Tibial nerve (tissue), 4 donors: Measurements from ENCODE around the gene APOH. TPM values are rescaled to one million over a fixed set of nuclear protein-coding genes. Genes with fewer than 3 reads are reported as not detected.

Experiments used
- DNase-seq, 2 donors: peaks; one replicate each; pipeline ENCODE4 v3.0.0-alpha.2; 2019; ENCODE audit warnings: low spot score in 2 of 2
- H3K27ac ChIP-seq, 4 donors: fragments of 200-600 bp; sonication (generic) in 3 of 4; one replicate each; pipeline ENCODE4 v1.5.1; 2017 to 2019; ENCODE audit warnings: mild to moderate bottlenecking in 1 of 4
- H3K27me3 ChIP-seq, 2 donors: fragments of 200-600 bp; sonication (generic) in 1 of 2; one replicate each; pipeline versions ENCODE4 v1.5.1 to v1.6.0; 2017 to 2019
- H3K36me3 ChIP-seq, 3 donors: fragments of 200-600 bp; sonication (generic); one replicate each; pipeline ENCODE4 v1.5.1; 2018 to 2019
- H3K4me1 ChIP-seq, 4 donors: fragments of 200-600 bp; sonication (generic) in 3 of 4; one replicate each; pipeline ENCODE4 v1.5.1; 2017 to 2019
- H3K4me3 ChIP-seq, 4 donors: fragments of 200-600 bp; sonication (generic) in 3 of 4; one replicate each; pipeline ENCODE4 v1.5.1; 2017 to 2019; ENCODE audit warnings: mild to moderate bottlenecking in 1 of 4, moderate library complexity in 1 of 4
- H3K9me3 ChIP-seq, 4 donors: fragments of 200-600 bp; sonication (generic) in 3 of 4; one replicate each; pipeline ENCODE4 v1.5.1; 2017 to 2019
- CTCF ChIP-seq, 5 experiments: fragments of 200-600 bp in 3 of 5; fragments of 450-650 bp in 2 of 5; sonication (generic) in 3 of 5; IDR thresholded peaks; one replicate each; pipeline ENCODE4 v1.5.1; 2016 to 2019; ENCODE audit warnings: antibody characterized with exemption in 5 of 5, mild to moderate bottlenecking in 3 of 5, moderate library complexity in 2 of 5
- EP300 ChIP-seq, 2 donors: sonication (generic); formaldehyde crosslinking; IDR thresholded peaks; one replicate each; pipeline ENCODE4 v1.6.1; 2017; ENCODE audit warnings: antibody characterized with exemption in 2 of 2, mild to moderate bottlenecking in 1 of 2
- POLR2A ChIP-seq, 2 donors: fragments of 450-650 bp; IDR thresholded peaks; one replicate each; pipeline ENCODE4 v1.6.1; 2017; ENCODE audit warnings: antibody characterized with exemption in 2 of 2, mild to moderate bottlenecking in 2 of 2, moderate library complexity in 2 of 2
- WGBS, 2 donors: methylation state at CpG; one replicate each; pipeline ENCODE4 v1.1.5; 2018; 5-methylcytosine and 5-hydroxymethylcytosine counted together
- total RNA-seq, 4 donors: library from RNA; depleted of rRNA; stranded (reverse); fragments of >200 nt; gene quantifications; one replicate each; pipeline ENCODE4 v1.1.0, GENCODE V29; 2016

APOH gene
- total RNA-seq, 4 donors from 2014 or later, result not detected

GRCh38 chr17:66272811-66273585, 43.8 kb upstream of the APOH start:
- TF ChIP-seq POLR2A (IDR thresholded peaks at IDR 0.05), result no peak
- no peak for TF ChIP-seq EP300 (IDR thresholded peaks at IDR 0.05)
- no peak for TF ChIP-seq CTCF (IDR thresholded peaks at IDR 0.05)
- WGBS, 2 donors, result 47 to 58% methylated on average over 5 of the region's 5 CpGs
- Histone ChIP-seq H3K36me3 (no peaks in the 10 kb centered on the region), H3K27ac (no peak overlapping the region), H3K4me3 (no peak overlapping the region), H3K27me3 (no peaks in the 10 kb centered on the region), H3K4me1 (peaks cover 0 to 3% (median 0%) of the 10 kb centered on the region in 4 donors), H3K9me3 (peaks cover 0 to 4% (median 0%) of the 10 kb centered on the region in 4 donors)
- no peak for DNase-seq

GRCh38 chr17:66271512-66271911, 42.3 kb upstream of the APOH start:
- TF ChIP-seq EP300 (IDR thresholded peaks at IDR 0.05) (no peak), CTCF (IDR thresholded peaks at IDR 0.05) (no peak), POLR2A (IDR thresholded peaks at IDR 0.05) (no peak)
- peaks cover 0 to 4% (median 0%) of the 10 kb centered on the region in 4 donors for H3K9me3 ChIP-seq
- H3K36me3 ChIP-seq, result no peaks in the 10 kb centered on the region
- peaks cover 0 to 3% (median 0%) of the 10 kb centered on the region in 4 donors for H3K4me1 ChIP-seq
- no peak for DNase-seq
- H3K27me3 ChIP-seq, result no peaks in the 10 kb centered on the region
- no peak overlapping the region for H3K4me3 ChIP-seq
- H3K27ac ChIP-seq, result no peak overlapping the region
- WGBS, 2 donors, result 93 to 96% methylated on average over 3 of the region's 3 CpGs

GRCh38 chr17:66270106-66270505, 40.9 kb upstream of the APOH start:
- H3K36me3 ChIP-seq, result no peaks in the 10 kb centered on the region
- DNase-seq, result no peak
- H3K27ac ChIP-seq, result no peak overlapping the region
- H3K4me1 ChIP-seq, result peaks cover 0 to 3% (median 0%) of the 10 kb centered on the region in 4 donors
- 90 to 92% methylated on average over 2 of the region's 2 CpGs for WGBS, 2 donors
- no peaks in the 10 kb centered on the region for H3K27me3 ChIP-seq
- TF ChIP-seq CTCF (IDR thresholded peaks at IDR 0.05), result no peak
- TF ChIP-seq EP300 (IDR thresholded peaks at IDR 0.05), result no peak
- TF ChIP-seq POLR2A (IDR thresholded peaks at IDR 0.05), result no peak
- H3K9me3 ChIP-seq, result peaks cover 0 to 4% (median 0%) of the 10 kb centered on the region in 4 donors
- no peak overlapping the region for H3K4me3 ChIP-seq

- Histone ChIP-seq H3K27ac (no peak overlapping the region), H3K36me3 (no peaks in the 10 kb centered on the region)
- 75 to 78% methylated on average over 8 of the region's 8 CpGs for WGBS, 2 donors
Observed at GRCh38 chr17:66268247-66268927, 39.2 kb upstream of the APOH start.

More at GRCh38 chr17:66268247-66268927, 39.2 kb upstream of the APOH start:
- H3K27me3 ChIP-seq, result no peaks in the 10 kb centered on the region
- TF ChIP-seq POLR2A (IDR thresholded peaks at IDR 0.05), result no peak
- no peak for TF ChIP-seq CTCF (IDR thresholded peaks at IDR 0.05)
- TF ChIP-seq EP300 (IDR thresholded peaks at IDR 0.05), result no peak
- no peak overlapping the region for H3K4me3 ChIP-seq
- peaks cover 0 to 4% (median 0%) of the 10 kb centered on the region in 4 donors for H3K9me3 ChIP-seq
- no peak for DNase-seq
- peaks cover 0 to 3% (median 0%) of the 10 kb centered on the region in 4 donors for H3K4me1 ChIP-seq
